Epithelial cell of esophagus (primary cell): ENCODE results near the gene RNF180.
"Not testable (repeated sequence)": the region's sequence is repeated elsewhere in the genome, so short reads cannot be mapped to it uniquely, and the experiment has no call there.

ENCODE experiments used
- DNase-seq: peaks from one replicate; pipeline ENCODE4 v3.0.0; 2010; ENCODE audit warnings: low read depth
- H3K4me3 ChIP-seq: 2 replicates; pipeline ENCODE4 v1.5.1; 2011; ENCODE audit warnings: mild to moderate bottlenecking, low read length, control low read depth
- CTCF ChIP-seq: IDR thresholded peaks from 2 replicates; pipeline ENCODE4 v1.5.1; 2011; ENCODE audit warnings: low read depth, mild to moderate bottlenecking, low read length, control low read depth, inconsistent platforms; ENCODE audit not compliant: insufficient read depth; ENCODE audit errors: missing control alignments

RNF180 gene

GRCh38 chr5:64344501-64344900 lies 178.9 kb downstream of the RNF180 start:
- DNase-seq: no peak
- H3K4me3 ChIP-seq: no peak overlapping the region
- no peak for TF ChIP-seq CTCF

GRCh38 chr5:64347309-64347708 lies 181.7 kb downstream of the RNF180 start:
- H3K4me3 ChIP-seq: no peak overlapping the region
- peak; percentile 21 for DNase-seq
- peak; percentile 38 for TF ChIP-seq CTCF

GRCh38 chr5:64364426-64364825 lies 198.8 kb downstream of the RNF180 start:
- H3K4me3 ChIP-seq: no peak overlapping the region
- DNase-seq: no peak
- TF ChIP-seq CTCF: no peak

- DNase-seq: peak; percentile 48
- peak; percentile 38 for TF ChIP-seq CTCF
- H3K4me3 ChIP-seq: no peak overlapping the region
These were observed 219.1 kb downstream of the RNF180 start for GRCh38 chr5:64384765-64385164.

- no peak for TF ChIP-seq CTCF
- no peak overlapping the region for H3K4me3 ChIP-seq
- DNase-seq: no peak
These were observed 231.9 kb downstream of the RNF180 start for GRCh38 chr5:64397552-64397951.

- DNase-seq: not testable (repeated sequence)
These were observed 233.1 kb downstream of the RNF180 start for GRCh38 chr5:64398735-64399134.

GRCh38 chr5:64407103-64407825 lies 241.6 kb downstream of the RNF180 start:
- H3K4me3 ChIP-seq, DNase-seq: not testable (repeated sequence)

More at GRCh38 chr5:64398735-64399134, 233.1 kb downstream of the RNF180 start:
- H3K4me3 ChIP-seq: not testable (repeated sequence)

GRCh38 chr5:64417390-64417789 lies 251.7 kb downstream of the RNF180 start:
- TF ChIP-seq CTCF: no peak
- no peak overlapping the region for H3K4me3 ChIP-seq

More at GRCh38 chr5:64417390-64417789, 251.7 kb downstream of the RNF180 start:
- no peak for DNase-seq
